K562 (cell line): ENCODE results near the gene ELFN2. TPM values are rescaled to one million over a fixed set of nuclear protein-coding genes. Genes with fewer than 3 reads are reported as not detected.

Source experiments
- ATAC-seq: fragments of 200-7000 bp; cut with Tn5 transposase; 3 replicates; pipeline ENCODE4 v1.9.1; 2020; ENCODE audit warnings: moderate library complexity
- BruUV-seq: library from RNA; stranded (reverse); fragments of 400-500 nt; replicated peaks from 2 replicates; lab custom pipeline; 2021; lab: Mats Ljungman, UMichigan
- CTCF ChIA-PET: fragments of 300-600 bp; formaldehyde crosslinking; extraction: SDS; loops from one replicate; lab custom pipeline; 2021; ENCODE audit warnings: low intra/inter-chr PET ratio; lab: Yijun Ruan, JAX
- POLR2A ChIA-PET: fragments of 300-600, 350-650 bp; sonication (Branson Sonifier 250); formaldehyde crosslinking; extraction: SDS; loops from one replicate; lab custom pipeline; 2021; ENCODE audit warnings: antibody characterized with exemption, inconsistent platforms; lab: Yijun Ruan, JAX
- DNase-seq, 4 experiments: peaks; one replicate each; pipeline versions ENCODE4 v3.0.0 to v3.0.0-alpha.2; 2011 to 2018; ENCODE audit warnings: low spot score in 3 of 4, mixed read lengths in 3 of 4; ENCODE audit errors: extremely low read depth in 1 of 4
- FAIRE-seq: peaks from 2 replicates; lab custom pipeline; 2011; peaks lifted over from hg19 to GRCh38; lab: Jason Lieb, UNC
- H2AFZ ChIP-seq: 2 replicates; pipeline ENCODE4 v1.6.0; 2011; ENCODE audit warnings: low read depth, low read length, control low read depth, inconsistent platforms
- H3K27ac ChIP-seq: fragments of 200-600 bp; 3 replicates; pipeline ENCODE4 v1.8.0; 2011; ENCODE audit warnings: low read depth, mild to moderate bottlenecking, control low read depth, inconsistent platforms, low read length, moderate library complexity, mixed read lengths; ENCODE audit errors: extremely low read depth
- H3K27me3 ChIP-seq, 2 experiments: fragments of 300-600 bp in 1 of 2; 2 replicates in 1 of 2; 3 replicates in 1 of 2; pipeline versions ENCODE4 v1.6.0 to v1.8.0; 2011; ENCODE audit warnings: inconsistent platforms in 2 of 2, low read length in 2 of 2, mild to moderate bottlenecking in 1 of 2, mixed read lengths in 1 of 2, moderate library complexity in 1 of 2; ENCODE audit not compliant: control insufficient read depth in 2 of 2, insufficient read depth in 2 of 2
- H3K36me3 ChIP-seq: fragments of 300-600 bp; 3 replicates; pipeline ENCODE4 v1.8.0; 2011; ENCODE audit warnings: mild to moderate bottlenecking, low read length, inconsistent platforms; ENCODE audit not compliant: control insufficient read depth, insufficient read depth
- H3K4me1 ChIP-seq, 2 experiments: fragments of 200-600 bp in 1 of 2; replicated peaks in 1 of 2; 2 replicates in 1 of 2; 3 replicates in 1 of 2; pipeline versions ENCODE4 v1.5.1 to v1.8.0; 2011; ENCODE audit warnings: inconsistent platforms in 2 of 2, low read length in 2 of 2, mild to moderate bottlenecking in 1 of 2, mixed read lengths in 1 of 2, moderate library complexity in 1 of 2; ENCODE audit not compliant: control insufficient read depth in 2 of 2, insufficient read depth in 2 of 2
- H3K4me2 ChIP-seq: 2 replicates; pipeline ENCODE4 v1.6.1; 2011; ENCODE audit warnings: low read length, control low read depth, inconsistent platforms, mixed read lengths; ENCODE audit not compliant: insufficient read depth
- H3K4me3 ChIP-seq: fragments of 200-600 bp; sonication (generic), shearing (Covaris generic); 2 replicates; pipeline ENCODE4 v1.5.1; 2016; ENCODE audit warnings: control low read depth, inconsistent platforms
- H3K79me2 ChIP-seq: fragments of 200-600 bp; 3 replicates; pipeline ENCODE4 v1.8.0; 2011; ENCODE audit warnings: low read length, inconsistent platforms; ENCODE audit not compliant: control insufficient read depth, insufficient read depth
- H3K9ac ChIP-seq, 2 experiments: 2 replicates each; pipeline versions ENCODE4 v1.6.0 to v1.6.1; 2011; ENCODE audit warnings: low read depth in 2 of 2, low read length in 2 of 2, control low read depth in 1 of 2, inconsistent platforms in 1 of 2, mild to moderate bottlenecking in 1 of 2, mixed read lengths in 1 of 2; ENCODE audit not compliant: insufficient read depth in 1 of 2
- H3K9me1 ChIP-seq: one replicate; pipeline ENCODE4 v1.6.0; 2011; ENCODE audit warnings: inconsistent platforms, mild to moderate bottlenecking, low read length, moderate library complexity; ENCODE audit not compliant: control insufficient read depth, insufficient read depth
- H3K9me3 ChIP-seq: replicated peaks from 2 replicates; pipeline ENCODE4 v1.5.1; 2011; ENCODE audit warnings: low read depth, low read length, inconsistent platforms; ENCODE audit not compliant: control insufficient read depth, insufficient read depth
- H4K20me1 ChIP-seq: replicated peaks from 2 replicates; pipeline ENCODE4 v1.6.1; 2011; ENCODE audit warnings: low read length, inconsistent platforms, mixed read lengths; ENCODE audit not compliant: control insufficient read depth, insufficient read depth
- EZH2 ChIP-seq: IDR thresholded peaks from 2 replicates; pipeline ENCODE4 v1.6.1; 2012; ENCODE audit warnings: low read depth, mild to moderate bottlenecking, inconsistent platforms, low read length, borderline replicate concordance
- KHSRP ChIP-seq: fragments of 450-650 bp; IDR thresholded peaks from 2 replicates; pipeline ENCODE4 v1.6.1; 2017
- MXI1 ChIP-seq: IDR thresholded peaks from 2 replicates; pipeline ENCODE4 v1.6.1; 2011; ENCODE audit warnings: low read depth, mild to moderate bottlenecking, improper control_type of control experiment, low read length
- PHB2 ChIP-seq: fragments of 450-650 bp; IDR thresholded peaks from 2 replicates; pipeline ENCODE4 v1.6.1; 2017; ENCODE audit warnings: low read depth
- PML ChIP-seq: IDR thresholded peaks from 2 replicates; pipeline ENCODE4 v1.6.1; 2012; ENCODE audit warnings: low read length, inconsistent platforms
- RBM17 ChIP-seq: fragments of 200-400 bp; formaldehyde crosslinking; IDR thresholded peaks from 2 replicates; pipeline ENCODE4 v1.6.1; 2017; ENCODE audit warnings: low read depth, mild to moderate bottlenecking, low read length, borderline replicate concordance
- RERE ChIP-seq: sonication (generic); formaldehyde crosslinking; IDR thresholded peaks from 2 replicates; pipeline ENCODE4 v1.8.0; 2023; ENCODE audit warnings: missing genetic modification reagents, mild to moderate bottlenecking, borderline replicate concordance
- ZNF57 ChIP-seq: fragments of 450-650 bp; formaldehyde crosslinking; IDR thresholded peaks from 2 replicates; pipeline ENCODE4 v1.4.0; 2020; ENCODE audit warnings: mild to moderate bottlenecking, moderate library complexity
- WGBS: fragments of 100-300 bp; shearing (Covaris generic); methylation state at CpG from one replicate; pipeline ENCODE4 v1.1.6; 2016; ENCODE audit warnings: low coverage, mixed read lengths; ENCODE audit not compliant: insufficient coverage; ENCODE audit errors: missing lambda C conversion rate; 5-methylcytosine and 5-hydroxymethylcytosine counted together
- in situ Hi-C: fragments of 300-500 bp; cut with MboI; formaldehyde crosslinking; loops from 4 replicates; pipeline ENCODE4 v1.15.0; 2018; ENCODE audit warnings: inconsistent platforms, mixed read lengths
- intact Hi-C: fragments of 100-400 bp; cut with micrococcal nuclease; formaldehyde crosslinking; loops from 2 replicates; pipeline ENCODE4 v1.14.2; 2022
- polyA plus RNA-seq, 8 experiments: library from polyadenylated mRNA; depleted of rRNA in 4 of 8; stranded (reverse) in 5 of 8; unstranded in 3 of 8; fragments of >200 nt; fragmentation: Nextera tagmentation in 2 of 8; fragmentation: Illumina TruSeq in 1 of 8; extraction: Ambion mirVana in 2 of 8; extraction: Trizol in 1 of 8; gene quantifications; 2 replicates each; pipeline versions ENCODE4 v1.2.1 to v1.2.3, GENCODE V29; 2011 to 2014; ENCODE audit warnings: inconsistent platforms in 1 of 8, missing spikeins in 1 of 8
- total RNA-seq, 7 experiments: library from RNA; depleted of rRNA in 6 of 7; stranded (reverse); fragments of >200 nt in 6 of 7; fragmentation: Illumina TruSeq in 2 of 7; extraction: Trizol in 2 of 7; gene quantifications; 2 replicates each; pipeline versions ENCODE4 v1.2.1 to v1.2.3, GENCODE V29; 2011 to 2021; ENCODE audit warnings: low replicate concordance in 1 of 7

The ELFN2 gene
- total and polyA plus RNA-seq, 9 of the 15 experiments (the other 6 are each of a cell fraction or from before 2014, with no cell fraction given), result not detected

- no peak for TF ChIP-seq RERE (CRISPR knock-in tag)
- TF ChIP-seq, all 486 proteins: peak for 3
Measured at GRCh38 chr22:37392721-37393328, 34.5 kb downstream of the ELFN2 start (continued).

- Histone ChIP-seq H3K4me1 (peaks cover 0 to 7% of the 10 kb centered on the region in 2 experiments; a peak in 1 of 5 replicates), H3K4me3 (no peak overlapping the region), H3K9ac (no peak overlapping the region), H3K9me3 (no peaks in the 10 kb centered on the region), H2AFZ (no peak overlapping the region), H3K27me3 (peaks cover 3 to 52% of the 10 kb centered on the region in 2 experiments; a peak in 4 of 5 replicates), H3K27ac (no peak overlapping the region), H3K79me2 (no peaks in the 10 kb centered on the region), H3K9me1 (no peaks in the 10 kb centered on the region), H4K20me1 (no peaks in the 10 kb centered on the region), H3K4me2 (no peak overlapping the region), H3K36me3 (no peaks in the 10 kb centered on the region)
- DNase-seq (no peak), FAIRE-seq (no peak), ATAC-seq (no peak)
- no peak for TF ChIP-seq PML
- no peak for TF ChIP-seq ZNF57
- no peak for TF ChIP-seq EZH2
- TF ChIP-seq KHSRP, result no peak
- no peak for TF ChIP-seq MXI1
- TF ChIP-seq PHB2, result no peak
- TF ChIP-seq RBM17, result no peak
- ChIA-PET CTCF (no interaction called here), POLR2A (no interaction called here)
- intact Hi-C loops (no loop called here), in situ Hi-C loops (no loop called here)
- WGBS, result 1% methylated on average over 7 of the region's 7 CpGs
- no TSS peak for BruUV-seq
Measured at GRCh38 chr22:37391702-37392101, 35.6 kb downstream of the ELFN2 start.
